Measurements from ENCODE around the gene RAB3IL1.
A peak's percentile ranks its signal among the peaks of the same experiment; 100 is the strongest.

RAB3IL1 gene

DNA sequence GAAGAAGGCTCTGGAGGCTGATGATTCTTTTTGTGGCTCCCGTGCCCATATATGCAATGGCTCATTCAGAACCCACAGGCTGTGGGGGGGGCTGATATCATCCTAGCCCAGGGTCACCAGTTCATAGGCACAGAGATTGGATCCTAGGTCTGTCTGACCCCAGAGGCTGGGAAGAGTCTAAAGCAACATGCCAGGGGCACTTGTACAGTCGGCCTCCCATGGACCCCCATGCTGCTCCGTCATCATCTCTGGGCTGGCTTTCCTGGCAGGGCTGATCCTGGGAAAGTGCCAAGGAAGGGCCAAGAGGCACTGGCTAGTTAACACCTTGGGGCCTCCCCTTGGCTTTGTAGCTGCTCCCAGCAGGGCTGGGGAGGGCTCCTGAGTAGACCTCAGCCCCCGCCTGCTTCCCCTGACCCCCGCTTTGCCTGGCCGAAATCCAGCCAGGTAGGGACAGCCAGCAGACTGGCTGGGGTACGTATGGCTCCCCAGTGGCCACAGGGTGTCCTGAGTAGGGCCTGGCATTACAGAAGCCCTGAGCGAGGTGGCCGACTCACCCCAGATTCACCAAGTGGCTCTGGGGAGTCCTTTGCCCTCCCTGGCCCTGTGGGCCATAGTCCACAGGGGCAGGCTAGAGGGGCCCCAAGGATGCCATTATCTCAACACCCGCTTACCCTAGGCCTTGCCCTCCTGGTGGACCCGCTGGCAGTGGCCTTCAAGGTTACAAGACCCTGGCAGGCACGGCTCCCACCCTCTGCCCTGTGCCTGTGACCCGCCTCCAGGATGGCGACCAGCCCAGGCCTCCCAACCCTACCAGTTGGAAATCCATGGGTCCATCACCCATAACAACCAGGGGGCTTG, 48.6 kb downstream of the RAB3IL1 start:
- Histone ChIP-seq H3K36me3 (ENCODE audit: control insufficient read depth in 2 of 2, insufficient read depth in 1 of 2, low read length in 2 of 2) (no peaks in the 10 kb centered on the region), H3K4me3 (ENCODE audit: low read depth, low read length) (no peak overlapping the region), H3K4me1 (ENCODE audit: control insufficient read depth, insufficient read depth, low read length) (no peaks in the 10 kb centered on the region), H3K9me3 (ENCODE audit: control insufficient read depth, insufficient read depth, low read depth, low read length) (no peaks in the 10 kb centered on the region), H3K27ac (ENCODE audit: extremely low read depth, low read depth, low read length) (no peak overlapping the region)
- ChIA-PET POLR2A (no interaction called here), CTCF (interaction anchor here (0.7 to 6.4 kb wide), 7 partner anchors 13 to 240 kb away, joined by 4 to 64 read pairs (median 48); no protein-coding TSS in a partner anchor)
- no peak for TF ChIP-seq SCRT1 (tag by site-specific recombination; IDR thresholded peaks at IDR 0.05; ENCODE audit: borderline replicate concordance)
- TF ChIP-seq ZNF398 (tag by site-specific recombination; IDR thresholded peaks at IDR 0.05), result no peak
- no peak for TF ChIP-seq ZNF19 (tag by site-specific recombination; IDR thresholded peaks at IDR 0.05; ENCODE audit: low read depth)
- no peak for TF ChIP-seq ZNF24 (tag by site-specific recombination; IDR thresholded peaks at IDR 0.05)
- TF ChIP-seq GLI2 (tag by site-specific recombination; IDR thresholded peaks at IDR 0.05; ENCODE audit: borderline replicate concordance, low read depth), result no peak
- TF ChIP-seq ZNF350 (tag by site-specific recombination; IDR thresholded peaks at IDR 0.05), result no peak
- TF ChIP-seq ZNF16 (tag by site-specific recombination; IDR thresholded peaks at IDR 0.05; ENCODE audit: low read depth), result no peak
- TF ChIP-seq ZNF48 (tag by site-specific recombination; IDR thresholded peaks at IDR 0.05), result no peak
- TF ChIP-seq FEZF1 (tag by site-specific recombination; IDR thresholded peaks at IDR 0.05), result no peak
- TF ChIP-seq SALL2 (tag by site-specific recombination; IDR thresholded peaks at IDR 0.05; ENCODE audit: borderline replicate concordance), result no peak
- TF ChIP-seq ZNF843 (tag by site-specific recombination; IDR thresholded peaks at IDR 0.05), result no peak
- TF ChIP-seq, protein P1, sequence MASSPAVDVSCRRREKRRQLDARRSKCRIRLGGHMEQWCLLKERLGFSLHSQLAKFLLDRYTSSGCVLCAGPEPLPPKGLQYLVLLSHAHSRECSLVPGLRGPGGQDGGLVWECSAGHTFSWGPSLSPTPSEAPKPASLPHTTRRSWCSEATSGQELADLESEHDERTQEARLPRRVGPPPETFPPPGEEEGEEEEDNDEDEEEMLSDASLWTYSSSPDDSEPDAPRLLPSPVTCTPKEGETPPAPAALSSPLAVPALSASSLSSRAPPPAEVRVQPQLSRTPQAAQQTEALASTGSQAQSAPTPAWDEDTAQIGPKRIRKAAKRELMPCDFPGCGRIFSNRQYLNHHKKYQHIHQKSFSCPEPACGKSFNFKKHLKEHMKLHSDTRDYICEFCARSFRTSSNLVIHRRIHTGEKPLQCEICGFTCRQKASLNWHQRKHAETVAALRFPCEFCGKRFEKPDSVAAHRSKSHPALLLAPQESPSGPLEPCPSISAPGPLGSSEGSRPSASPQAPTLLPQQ (tag by site-specific recombination; IDR thresholded peaks at IDR 0.05), result no peak
- no peak for TF ChIP-seq KLF10 (tag by site-specific recombination; IDR thresholded peaks at IDR 0.05)
- TF ChIP-seq TCF7L2 (IDR thresholded peaks at IDR 0.05; ENCODE audit: borderline replicate concordance, low read depth, low read length), result no peak
- no peak for TF ChIP-seq ZBTB20 (tag by site-specific recombination; IDR thresholded peaks at IDR 0.05)
- no peak for TF ChIP-seq GFI1B (tag by site-specific recombination; IDR thresholded peaks at IDR 0.05)
- TF ChIP-seq ZNF560 (tag by site-specific recombination; IDR thresholded peaks at IDR 0.05; ENCODE audit: borderline replicate concordance), result no peak
- no peak for TF ChIP-seq HOXC10 (CRISPR knock-in tag; IDR thresholded peaks at IDR 0.05)

- H3K4me1 ChIP-seq (ENCODE audit: control insufficient read depth, insufficient read depth, low read length), result no peaks in the 10 kb centered on the region
- H3K36me3 ChIP-seq (ENCODE audit: control insufficient read depth in 2 of 2, insufficient read depth in 1 of 2, low read length in 2 of 2), result no peaks in the 10 kb centered on the region
- ChIA-PET POLR2A (no interaction called here), CTCF (interaction anchor here (1.0 to 1.2 kb wide), 4 partner anchors 32 to 241 kb away, joined by 3 to 9 read pairs (median 4); no protein-coding TSS in a partner anchor)
- no peak overlapping the region for H3K4me3 ChIP-seq (ENCODE audit: low read depth, low read length)
- TF ChIP-seq SCRT2 (tag by site-specific recombination; IDR thresholded peaks at IDR 0.05) (0 out of 2 replicates have a peak, but pooled peaks have one; percentile 8), ZSCAN16 (tag by site-specific recombination; IDR thresholded peaks at IDR 0.05) (no peak)
- H3K9me3 ChIP-seq (ENCODE audit: control insufficient read depth, insufficient read depth, low read depth, low read length), result no peaks in the 10 kb centered on the region
- H3K27ac ChIP-seq (ENCODE audit: extremely low read depth, low read depth, low read length), result no peak overlapping the region
Measured at GRCh38 chr11:61866958-61867343, 50.4 kb downstream of the RAB3IL1 start.
